ENCODE results near the gene NCAN.

NCAN gene

GRCh38 chr19:19285686-19286085 lies 73.9 kb downstream of the NCAN start:
- DNase-seq (ENCODE audit: low read depth): no peak

DNA sequence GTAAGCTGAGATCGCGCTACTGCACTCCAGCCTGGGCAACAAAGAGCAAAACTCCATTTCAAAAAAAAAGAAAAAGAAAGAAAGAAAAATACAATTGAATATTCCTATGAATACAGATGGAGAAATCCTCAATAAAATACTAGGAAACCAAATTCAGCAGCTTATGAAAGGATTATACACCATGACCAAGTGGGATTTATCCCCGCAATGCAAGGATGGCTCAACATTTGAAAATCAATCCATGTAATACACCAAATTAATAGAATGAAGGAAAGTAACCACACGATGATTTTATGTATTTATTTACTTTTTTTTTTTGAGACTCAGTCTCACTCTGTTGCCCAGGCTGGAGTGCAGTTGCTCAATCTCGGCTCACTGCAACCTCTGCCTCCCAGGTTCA lies 80.8 kb downstream of the NCAN start:
- DNase-seq (ENCODE audit: low read depth): no peak

GRCh38 chr19:19294914-19295313 lies 83.2 kb downstream of the NCAN start:
- DNase-seq (ENCODE audit: low read depth): no peak

GRCh38 chr19:19296953-19297689 lies 85.4 kb downstream of the NCAN start:
- no peak for DNase-seq (ENCODE audit: low read depth)

GRCh38 chr19:19297759-19298158 lies 86.0 kb downstream of the NCAN start:
- DNase-seq (ENCODE audit: low read depth): no peak

GRCh38 chr19:19300613-19301012 lies 88.9 kb downstream of the NCAN start:
- no peak for DNase-seq (ENCODE audit: low read depth)
